GM12872 (cell line): ENCODE results near the gene SMURF2.

Experiments used
- CTCF ChIP-seq: IDR thresholded peaks from 3 replicates; pipeline ENCODE4 v1.5.1; 2011; ENCODE audit warnings: low read depth, mild to moderate bottlenecking, low read length, moderate library complexity; ENCODE audit not compliant: insufficient read depth

Gene SMURF2

GRCh38 chr17:64599187-64599676 lies 62.9 kb downstream of the SMURF2 start:
- TF ChIP-seq CTCF, result no peak

- no peak for TF ChIP-seq CTCF
These were observed 63.4 kb downstream of the SMURF2 start for GRCh38 chr17:64598672-64599071.

DNA sequence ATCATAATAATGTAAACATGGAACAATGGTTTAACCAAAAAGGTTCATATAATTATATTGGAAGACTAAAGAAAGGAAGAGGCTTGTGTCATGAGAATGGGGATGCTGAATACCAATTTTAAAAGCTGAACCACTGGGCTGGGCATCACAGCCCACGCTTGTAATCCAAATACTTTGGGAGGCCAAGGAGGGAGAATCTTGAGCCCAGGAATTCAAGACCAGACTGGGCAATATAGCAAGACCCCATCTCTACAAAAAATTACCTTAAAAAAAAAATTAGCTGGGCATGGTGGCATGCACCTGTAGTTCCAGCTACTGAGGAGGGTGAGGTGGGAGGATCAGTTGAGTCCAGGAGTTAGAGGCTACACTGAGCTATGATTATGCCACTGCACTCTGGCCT lies 65.1 kb downstream of the SMURF2 start:
- no peak for TF ChIP-seq CTCF

DNA sequence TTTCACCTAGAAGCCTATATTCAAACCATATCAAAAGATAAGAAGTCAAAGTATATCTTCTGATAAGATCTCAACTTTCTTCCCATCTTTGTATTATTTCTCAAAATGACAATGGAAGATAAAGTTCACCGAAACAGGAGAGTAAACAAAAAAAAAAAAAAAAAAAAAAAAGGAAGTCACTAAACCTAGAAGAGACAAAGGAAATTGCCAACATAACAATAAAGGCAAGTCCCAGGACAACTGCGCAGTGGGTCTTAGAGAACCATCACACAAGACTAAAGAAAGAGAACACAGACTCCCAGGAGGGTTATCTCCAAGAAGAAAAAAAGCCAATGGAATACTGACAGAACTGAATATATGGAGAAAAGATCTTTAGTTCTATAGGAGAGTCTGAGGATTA lies 65.7 kb downstream of the SMURF2 start:
- no peak for TF ChIP-seq CTCF

- TF ChIP-seq CTCF, result no peak
These were observed 70.2 kb downstream of the SMURF2 start for GRCh38 chr17:64591944-64592343.

DNA sequence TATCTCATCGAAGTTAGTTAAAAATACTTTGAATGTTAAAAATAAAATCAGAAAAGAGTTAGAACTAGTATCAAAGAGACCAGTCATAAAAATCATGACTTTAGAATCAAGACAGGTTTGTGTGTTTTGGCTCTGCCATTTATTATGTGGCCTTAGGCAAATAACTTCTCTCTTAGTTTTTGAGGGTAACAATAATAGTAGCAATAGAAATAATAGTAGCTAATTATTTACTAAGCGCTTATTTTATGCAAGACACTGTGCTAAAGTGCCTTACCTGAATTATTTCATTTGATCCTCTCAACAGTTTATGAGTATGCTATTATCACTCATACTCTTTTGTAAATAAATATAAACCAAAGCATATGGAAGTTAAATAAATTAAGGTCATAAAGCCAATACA lies 77.0 kb downstream of the SMURF2 start:
- no peak for TF ChIP-seq CTCF

DNA sequence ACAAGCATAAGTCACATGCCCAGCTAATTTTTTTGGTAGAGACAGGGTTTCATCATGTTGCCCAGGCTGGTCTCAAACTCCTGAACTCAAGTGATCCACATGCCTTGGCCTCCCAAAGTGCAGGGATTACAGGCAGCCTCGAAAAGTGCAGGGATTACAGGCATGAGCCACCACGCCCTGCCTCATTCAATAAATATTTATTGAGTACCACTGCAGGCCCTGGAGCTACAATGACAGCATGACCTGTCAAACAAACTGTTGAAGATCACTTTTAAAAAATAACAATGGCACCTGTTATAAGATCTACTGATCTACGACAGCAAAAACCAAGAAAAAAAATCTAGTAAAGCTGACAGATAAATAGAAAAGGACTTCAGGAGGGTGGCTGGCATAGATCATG lies 79.1 kb downstream of the SMURF2 start:
- TF ChIP-seq CTCF, result no peak
